Panc1 (cell line): ENCODE results near the gene OR1B1. TPM values are rescaled to one million over a fixed set of nuclear protein-coding genes. Genes with fewer than 3 reads are reported as not detected.
"Not testable (repeated sequence)": the region's sequence is repeated elsewhere in the genome, so short reads cannot be mapped to it uniquely, and the experiment has no call there.

Source experiments
- ATAC-seq: fragments of 200-7000 bp; cut with Tn5 transposase; 2 replicates; pipeline ENCODE4 v1.9.1; 2020; ENCODE audit warnings: mild to moderate bottlenecking, moderate library complexity
- BruUV-seq: library from RNA; stranded (reverse); fragments of 400-500 nt; replicated peaks from 2 replicates; lab custom pipeline; 2021; lab: Mats Ljungman, UMichigan
- CTCF ChIA-PET: fragments of 300-600 bp; sonication (Branson Sonifier 250); formaldehyde crosslinking; loops from one replicate; lab custom pipeline; 2022; ENCODE audit warnings: antibody characterized with exemption; lab: Charles Lee
- POLR2A ChIA-PET: fragments of 300-600 bp; sonication (Branson Sonifier 250); formaldehyde crosslinking; loops from one replicate; lab custom pipeline; 2022; ENCODE audit warnings: antibody characterized with exemption; lab: Charles Lee
- DNase-seq: peaks from one replicate; pipeline ENCODE4 v3.0.0-alpha.2; 2010; ENCODE audit warnings: low read depth, low spot score
- H3K27ac ChIP-seq: 2 replicates; pipeline ENCODE4 v1.5.1; 2011; ENCODE audit warnings: mild to moderate bottlenecking, low read length, inconsistent platforms
- H3K27me3 ChIP-seq: fragments of 200-500 bp; sonication (Bioruptor generic); 2 replicates; pipeline ENCODE4 v1.6.0; 2014; ENCODE audit warnings: low read length, inconsistent platforms; ENCODE audit not compliant: control insufficient read depth, insufficient read depth
- H3K36me3 ChIP-seq: fragments of 200-500 bp; sonication (Bioruptor generic); 2 replicates; pipeline ENCODE4 v1.5.1; 2014; ENCODE audit warnings: inconsistent platforms, mild to moderate bottlenecking, low read length, moderate library complexity; ENCODE audit not compliant: control insufficient read depth, insufficient read depth
- H3K4me1 ChIP-seq: 2 replicates; pipeline ENCODE4 v1.5.1; 2011; ENCODE audit warnings: inconsistent platforms, mild to moderate bottlenecking, low read length, moderate library complexity; ENCODE audit not compliant: control insufficient read depth, insufficient read depth
- H3K4me3 ChIP-seq, 2 experiments: 2 replicates each; pipeline ENCODE4 v1.5.1; 2011 to 2012; ENCODE audit warnings: low read depth in 2 of 2, low read length in 2 of 2, mild to moderate bottlenecking in 2 of 2, inconsistent platforms in 1 of 2, moderate library complexity in 1 of 2
- H3K9me3 ChIP-seq: fragments of 200-500 bp; sonication (Bioruptor generic); 2 replicates; pipeline ENCODE4 v1.5.1; 2014; ENCODE audit warnings: low read depth, mild to moderate bottlenecking, inconsistent platforms, low read length, moderate library complexity; ENCODE audit not compliant: control insufficient read depth, insufficient read depth
- POLR2AphosphoS5 ChIP-seq: IDR thresholded peaks from 2 replicates; pipeline ENCODE4 v1.6.1; 2012; ENCODE audit warnings: mild to moderate bottlenecking, low read depth, low read length, moderate library complexity
- REST ChIP-seq, 2 experiments: IDR thresholded peaks; 2 replicates each; pipeline ENCODE4 v1.6.1; 2011 to 2012; ENCODE audit warnings: low read depth in 2 of 2, control low read depth in 1 of 2, low read length in 1 of 2, mild to moderate bottlenecking in 1 of 2, moderate library complexity in 1 of 2; ENCODE audit not compliant: insufficient read depth in 1 of 2
- SIN3A ChIP-seq: IDR thresholded peaks from 2 replicates; pipeline ENCODE4 v1.6.1; 2012; ENCODE audit warnings: low read depth, mild to moderate bottlenecking, low read length, moderate library complexity, borderline replicate concordance; ENCODE audit not compliant: insufficient read depth
- TCF7L2 ChIP-seq: IDR thresholded peaks from 2 replicates; pipeline ENCODE4 v1.6.1; 2011; ENCODE audit warnings: mild to moderate bottlenecking, low read depth, low read length, inconsistent platforms
- in situ Hi-C: cut with HindIII; loops from 2 replicates; pipeline ENCODE4 v1.10.0; 2016; ENCODE audit warnings: low sequenced_read_pairs, low pct_unique_long_range_greater_than_20kb
- intact Hi-C: fragments of 100-400 bp; cut with micrococcal nuclease; formaldehyde crosslinking; loops from one replicate; pipeline ENCODE4 v1.10.0; 2022; ENCODE audit not compliant: unreplicated experiment
- total RNA-seq: library from RNA; stranded (reverse); gene quantifications from one replicate; pipeline ENCODE4 v1.2.1, GENCODE V29; 2021; ENCODE audit not compliant: unreplicated experiment
- TF ChIP-seq, protein P1 (sequence below): fragments of 450-650 bp; IDR thresholded peaks from 2 replicates; pipeline ENCODE4 v1.5.1; 2017; ENCODE audit warnings: mild to moderate bottlenecking

Gene OR1B1
- total RNA-seq, 1 experiment from 2014 or later, result not detected

DNA sequence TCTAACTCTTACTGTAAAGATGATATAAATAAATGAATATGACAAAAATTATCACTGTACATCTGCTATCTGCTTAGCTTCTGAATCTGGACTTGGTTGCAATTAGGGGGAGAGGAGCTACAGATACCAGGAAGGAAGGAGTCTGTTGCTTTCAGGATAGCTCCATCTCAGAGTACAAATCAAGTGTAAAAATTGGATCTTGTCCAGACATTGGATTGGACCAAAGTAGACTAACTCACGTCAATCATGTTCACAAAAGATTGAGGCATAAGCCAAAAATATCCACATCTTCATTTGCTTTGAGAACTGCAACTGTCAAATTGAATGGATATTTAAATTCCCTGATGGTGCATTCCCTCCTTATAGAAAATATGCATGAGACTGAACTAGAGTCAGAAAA, 51.7 kb downstream of the OR1B1 start:
- BruUV-seq, result no TSS peak
- Histone ChIP-seq H3K36me3 (no peaks in the 10 kb centered on the region), H3K4me3 (no peak overlapping the region), H3K9me3 (no peaks in the 10 kb centered on the region), H3K27ac (no peak overlapping the region), H3K27me3 (no peaks in the 10 kb centered on the region), H3K4me1 (no peaks in the 10 kb centered on the region)
- ChIA-PET POLR2A (no interaction called here), CTCF (no interaction called here)
- intact Hi-C loops (no loop called here), in situ Hi-C loops (no loop called here)
- DNase-seq (no peak), ATAC-seq (no peak)
- no peak for TF ChIP-seq SIN3A
- TF ChIP-seq REST (IDR thresholded peaks at IDR 0.05; ENCODE audit: insufficient read depth in 1 of 2, low read depth in 2 of 2, low read length in 1 of 2), result no peak
- no peak for TF ChIP-seq TCF7L2
- TF ChIP-seq POLR2AphosphoS5, result no peak
- TF ChIP-seq, protein P1, sequence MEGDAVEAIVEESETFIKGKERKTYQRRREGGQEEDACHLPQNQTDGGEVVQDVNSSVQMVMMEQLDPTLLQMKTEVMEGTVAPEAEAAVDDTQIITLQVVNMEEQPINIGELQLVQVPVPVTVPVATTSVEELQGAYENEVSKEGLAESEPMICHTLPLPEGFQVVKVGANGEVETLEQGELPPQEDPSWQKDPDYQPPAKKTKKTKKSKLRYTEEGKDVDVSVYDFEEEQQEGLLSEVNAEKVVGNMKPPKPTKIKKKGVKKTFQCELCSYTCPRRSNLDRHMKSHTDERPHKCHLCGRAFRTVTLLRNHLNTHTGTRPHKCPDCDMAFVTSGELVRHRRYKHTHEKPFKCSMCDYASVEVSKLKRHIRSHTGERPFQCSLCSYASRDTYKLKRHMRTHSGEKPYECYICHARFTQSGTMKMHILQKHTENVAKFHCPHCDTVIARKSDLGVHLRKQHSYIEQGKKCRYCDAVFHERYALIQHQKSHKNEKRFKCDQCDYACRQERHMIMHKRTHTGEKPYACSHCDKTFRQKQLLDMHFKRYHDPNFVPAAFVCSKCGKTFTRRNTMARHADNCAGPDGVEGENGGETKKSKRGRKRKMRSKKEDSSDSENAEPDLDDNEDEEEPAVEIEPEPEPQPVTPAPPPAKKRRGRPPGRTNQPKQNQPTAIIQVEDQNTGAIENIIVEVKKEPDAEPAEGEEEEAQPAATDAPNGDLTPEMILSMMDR, result no peak

DNA sequence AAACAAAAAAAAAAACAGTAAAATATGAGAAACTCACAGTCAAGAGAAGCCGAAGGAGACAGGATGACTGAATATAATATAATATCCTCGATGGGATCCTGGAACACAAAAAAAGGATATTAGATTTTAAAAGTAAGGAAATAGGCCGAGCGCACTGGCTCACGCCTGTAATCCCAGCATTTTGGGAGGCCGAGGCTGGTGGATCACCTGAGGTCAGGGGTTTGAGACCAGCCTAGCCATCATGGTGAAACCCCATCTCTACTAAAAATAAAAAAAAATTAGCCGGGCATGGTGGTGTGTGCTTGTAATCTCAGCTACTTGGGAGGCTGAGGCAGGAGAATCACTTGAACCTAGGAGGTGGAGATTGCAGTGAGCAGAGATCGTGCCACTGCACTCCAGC, 74.1 kb downstream of the OR1B1 start, which contains the start of gene OR1L8:
TSS of gene OR1L8 (minus strand) at position 101 of the 400 bp plus-strand sequence. CDS start 14,907 bp downstream, outside the sequence.
- in situ Hi-C loops, H3K36me3 ChIP-seq, POLR2A ChIA-PET, BruUV-seq, H3K9me3 ChIP-seq, H3K27me3 ChIP-seq, intact Hi-C loops, H3K27ac ChIP-seq, CTCF ChIA-PET, H3K4me3 ChIP-seq, DNase-seq, ATAC-seq, H3K4me1 ChIP-seq: not testable (repeated sequence)

- no peak for DNase-seq
- H3K27ac ChIP-seq, result no peak overlapping the region
- in situ Hi-C loops (no loop called here), intact Hi-C loops (no loop called here)
- ATAC-seq, result no peak
- ChIA-PET CTCF (interaction anchor here (0.6 kb wide), 1 partner anchor 23 kb away, joined by 3 read pairs; no protein-coding TSS in a partner anchor), POLR2A (no interaction called here)
- no TSS peak for BruUV-seq
- no peaks in the 10 kb centered on the region for H3K27me3 ChIP-seq
- no peaks in the 10 kb centered on the region for H3K9me3 ChIP-seq
- H3K36me3 ChIP-seq, result no peaks in the 10 kb centered on the region
- no peak for TF ChIP-seq TCF7L2
- TF ChIP-seq, protein P1, result no peak
- no peak for TF ChIP-seq REST (IDR thresholded peaks at IDR 0.05; ENCODE audit: insufficient read depth in 1 of 2, low read depth in 2 of 2, low read length in 1 of 2)
- TF ChIP-seq POLR2AphosphoS5, result no peak
- TF ChIP-seq SIN3A, result no peak
- H3K4me3 ChIP-seq, result no peak overlapping the region
- H3K4me1 ChIP-seq, result no peaks in the 10 kb centered on the region
Measured at GRCh38 chr9:122580360-122580759, 77.1 kb downstream of the OR1B1 start.
